H9 (cell line): ENCODE data around the gene FRMD1. TPM values are rescaled to one million over a fixed set of nuclear protein-coding genes. Genes with fewer than 3 reads are reported as not detected.
A peak's percentile ranks its signal among the peaks of the same experiment; 100 is the strongest.

ENCODE experiments used
- DNase-seq: peaks from one replicate; pipeline ENCODE4 v3.0.0-alpha.2; 2017
- H2AFZ ChIP-seq: one replicate; pipeline ENCODE4 v1.6.1; 2013; ENCODE audit warnings: mild to moderate bottlenecking, low read length, control low read depth, moderate library complexity
- H2AK5ac ChIP-seq: 2 replicates; pipeline ENCODE4 v1.6.1; 2013; ENCODE audit warnings: low read length, control low read depth, mixed read lengths; ENCODE audit not compliant: insufficient read length
- H2BK120ac ChIP-seq: one replicate; pipeline ENCODE4 v1.6.1; 2013; ENCODE audit warnings: low read depth, mild to moderate bottlenecking, low read length, control low read depth, inconsistent platforms; ENCODE audit not compliant: poor library complexity, severe bottlenecking
- H2BK12ac ChIP-seq: 2 replicates; pipeline ENCODE4 v1.6.1; 2013; ENCODE audit warnings: low read length, control low read depth, mixed read lengths, low read depth; ENCODE audit not compliant: insufficient read length
- H2BK15ac ChIP-seq: 2 replicates; pipeline ENCODE4 v1.6.1; 2013; ENCODE audit warnings: low read depth, low read length, control low read depth
- H2BK20ac ChIP-seq: one replicate; pipeline ENCODE4 v1.6.1; 2013; ENCODE audit warnings: low read depth, mild to moderate bottlenecking, low read length, control low read depth, inconsistent platforms; ENCODE audit not compliant: poor library complexity, severe bottlenecking
- H2BK5ac ChIP-seq: 2 replicates; pipeline ENCODE4 v1.6.1; 2013; ENCODE audit warnings: low read length, control low read depth, mixed read lengths; ENCODE audit not compliant: insufficient read length
- H3K14ac ChIP-seq: 2 replicates; pipeline ENCODE4 v1.6.1; 2013; ENCODE audit warnings: low read length, control low read depth; ENCODE audit not compliant: insufficient read depth
- H3K18ac ChIP-seq: 2 replicates; pipeline ENCODE4 v1.6.1; 2013; ENCODE audit warnings: low read depth, mild to moderate bottlenecking, mixed read lengths, low read length, control low read depth; ENCODE audit not compliant: insufficient read length
- H3K23ac ChIP-seq: 2 replicates; pipeline ENCODE4 v1.6.1; 2013; ENCODE audit warnings: low read length, control low read depth, mixed read lengths, low read depth; ENCODE audit not compliant: insufficient read length
- H3K23me2 ChIP-seq: 2 replicates; pipeline ENCODE4 v1.6.1; 2013; ENCODE audit warnings: low read depth, mild to moderate bottlenecking, mixed read lengths, low read length, control low read depth; ENCODE audit not compliant: insufficient read length, poor library complexity, severe bottlenecking
- H3K27ac ChIP-seq: 2 replicates; pipeline ENCODE4 v1.5.1; 2013; ENCODE audit warnings: low read length, control low read depth, mixed read lengths, low read depth; ENCODE audit not compliant: insufficient read length
- H3K27me3 ChIP-seq: 2 replicates; pipeline ENCODE4 v1.6.1; 2013; ENCODE audit warnings: low read length, control low read depth, inconsistent platforms; ENCODE audit not compliant: insufficient read depth
- H3K4ac ChIP-seq: 2 replicates; pipeline ENCODE4 v1.6.1; 2013; ENCODE audit warnings: low read depth, mild to moderate bottlenecking, control low read depth, inconsistent platforms, low read length, moderate library complexity
- H3K4me1 ChIP-seq: 2 replicates; pipeline ENCODE4 v1.6.1; 2013; ENCODE audit warnings: low read length, control low read depth, inconsistent platforms; ENCODE audit not compliant: insufficient read depth
- H3K4me2 ChIP-seq: 2 replicates; pipeline ENCODE4 v1.6.1; 2013; ENCODE audit warnings: low read length, control low read depth, mixed read lengths; ENCODE audit not compliant: insufficient read length, insufficient read depth
- H3K56ac ChIP-seq: 2 replicates; pipeline ENCODE4 v1.6.1; 2013; ENCODE audit warnings: low read depth, mild to moderate bottlenecking, mixed read lengths, low read length, control low read depth; ENCODE audit not compliant: insufficient read length
- H3K79me1 ChIP-seq: 2 replicates; pipeline ENCODE4 v1.6.1; 2013; ENCODE audit warnings: low read depth, mild to moderate bottlenecking, moderate library complexity, low read length, control low read depth, inconsistent platforms; ENCODE audit not compliant: insufficient read depth, poor library complexity, severe bottlenecking
- H3K79me2 ChIP-seq: 2 replicates; pipeline ENCODE4 v1.6.1; 2013; ENCODE audit warnings: low read length, control low read depth, inconsistent platforms; ENCODE audit not compliant: insufficient read depth
- H3K9ac ChIP-seq: 2 replicates; pipeline ENCODE4 v1.6.1; 2013; ENCODE audit warnings: low read length, control low read depth, mixed read lengths; ENCODE audit not compliant: insufficient read length; ENCODE audit errors: extremely low read depth
- H3K9me3 ChIP-seq: one replicate; pipeline ENCODE4 v1.6.1; 2013; ENCODE audit warnings: low read depth, low read length, inconsistent platforms; ENCODE audit not compliant: control insufficient read depth
- H3T11ph ChIP-seq: one replicate; pipeline ENCODE4 v1.6.1; 2013; ENCODE audit warnings: mild to moderate bottlenecking, low read length, control low read depth, inconsistent platforms
- H4K20me1 ChIP-seq: one replicate; pipeline ENCODE4 v1.6.1; 2013; ENCODE audit not compliant: control insufficient read depth, insufficient read length, insufficient read depth
- H4K5ac ChIP-seq: 2 replicates; pipeline ENCODE4 v1.6.1; 2013; ENCODE audit warnings: low read depth, mild to moderate bottlenecking, mixed read lengths, low read length, control low read depth; ENCODE audit not compliant: insufficient read length
- H4K8ac ChIP-seq: replicated peaks from 2 replicates; pipeline ENCODE4 v1.6.1; 2013; ENCODE audit warnings: low read length, control low read depth, mixed read lengths, low read depth; ENCODE audit not compliant: insufficient read length
- H4K91ac ChIP-seq: 2 replicates; pipeline ENCODE4 v1.6.1; 2013; ENCODE audit warnings: low read depth, mild to moderate bottlenecking, moderate library complexity, mixed read lengths, low read length, control low read depth; ENCODE audit not compliant: insufficient read length
- H3K27ac Mint-ChIP-seq, 3 experiments: 2 replicates in 2 of 3; 3 replicates in 1 of 3; pipeline ENCODE4 v1.8.0; 2020 to 2021; ENCODE audit warnings: mixed read lengths in 3 of 3, mild to moderate bottlenecking in 1 of 3, moderate library complexity in 1 of 3
- H3K27me3 Mint-ChIP-seq: 2 replicates; pipeline ENCODE4 v1.8.0; 2021; ENCODE audit warnings: low read depth, mild to moderate bottlenecking, moderate library complexity, mixed read lengths
- H3K36me3 Mint-ChIP-seq, 3 experiments: 2 replicates in 2 of 3; 3 replicates in 1 of 3; pipeline ENCODE4 v1.8.0; 2020 to 2021; ENCODE audit warnings: low read depth in 3 of 3, mixed read lengths in 3 of 3; ENCODE audit not compliant: insufficient read depth in 1 of 3
- H3K4me1 Mint-ChIP-seq, 2 experiments: 2 replicates each; pipeline ENCODE4 v1.8.0; 2020; ENCODE audit warnings: mixed read lengths in 2 of 2
- H3K4me3 Mint-ChIP-seq, 2 experiments: 2 replicates in 1 of 2; 3 replicates in 1 of 2; pipeline ENCODE4 v1.8.0; 2020 to 2021; ENCODE audit warnings: mild to moderate bottlenecking in 2 of 2, mixed read lengths in 2 of 2, moderate library complexity in 1 of 2
- H3K9me3 Mint-ChIP-seq, 2 experiments: 2 replicates in 1 of 2; 3 replicates in 1 of 2; pipeline ENCODE4 v1.8.0; 2020; ENCODE audit warnings: mild to moderate bottlenecking in 2 of 2, mixed read lengths in 2 of 2, moderate library complexity in 1 of 2
- CTCF ChIP-seq: fragments of 200-600 bp; sonication (generic); conservative IDR thresholded peaks from 3 replicates; pipeline ENCODE4 v1.8.0; 2021; ENCODE audit warnings: antibody characterized with exemption, mild to moderate bottlenecking
- WGBS: extraction: QIAGEN DNeasy Blood & Tissue Kit; methylation state at CpG from one replicate; pipeline ENCODE4 v1.1.7; 2013; ENCODE audit warnings: missing lambda C conversion rate, low lambda C conversion rate, mixed read lengths; ENCODE audit not compliant: insufficient read length; ENCODE audit errors: extremely low coverage; 5-methylcytosine and 5-hydroxymethylcytosine counted together
- total RNA-seq: library from RNA; stranded (reverse); gene quantifications from 2 replicates; pipeline ENCODE4 v1.2.1, GENCODE V29; 2021

The FRMD1 gene
- total RNA-seq, 1 experiment from 2014 or later: not detected

GRCh38 chr6:168122011-168122410 is 43.0 kb upstream of the FRMD1 start:
- WGBS: no CpG with 5 or more reads among the region's 14 CpGs
- no peaks in the 10 kb centered on the region for H3K23me2 ChIP-seq
- H3K56ac ChIP-seq: no peak overlapping the region
- H2BK5ac ChIP-seq: no peak overlapping the region
- no peak overlapping the region for H3K4me2 ChIP-seq
- H3K9me3 ChIP-seq: no peaks in the 10 kb centered on the region
- H4K8ac ChIP-seq: no peak overlapping the region
- Mint-ChIP-seq H3K4me3 (no peak overlapping the region), H3K27ac (no peak overlapping the region; a peak in 1 of 7 replicates), H3K36me3 (peaks cover 0 to 4% (median 3%) of the 10 kb centered on the region in 3 experiments; a peak in 2 of 7 replicates), H3K9me3 (peaks cover 3% of the 10 kb centered on the region in 2 experiments; a peak in 4 of 5 replicates), H3K4me1 (peaks cover 26 to 31% of the 10 kb centered on the region in 2 experiments), H3K27me3 (peaks cover 14% of the 10 kb centered on the region)
- H2AFZ ChIP-seq: no peak overlapping the region
- no peak overlapping the region for H2AK5ac ChIP-seq
- no peak overlapping the region for H3K27ac ChIP-seq
- no peak overlapping the region for H3K9ac ChIP-seq
- H3K23ac ChIP-seq: no peak overlapping the region
- no peak for TF ChIP-seq CTCF
- no peak overlapping the region for H3K18ac ChIP-seq
- H3K79me1 ChIP-seq: no peaks in the 10 kb centered on the region
- peak; percentile 25 for DNase-seq
- no peak overlapping the region for H3K4ac ChIP-seq
- H4K91ac ChIP-seq: no peak overlapping the region
- no peak overlapping the region for H4K5ac ChIP-seq
- no peak overlapping the region for H2BK20ac ChIP-seq
- H2BK15ac ChIP-seq: no peak overlapping the region
- H3K14ac ChIP-seq: no peak overlapping the region; the same call in 1 of the 2 replicates
- H3T11ph ChIP-seq: no peak overlapping the region
- no peaks in the 10 kb centered on the region for H3K27me3 ChIP-seq
- H2BK120ac ChIP-seq: no peak overlapping the region
- H3K79me2 ChIP-seq: no peaks in the 10 kb centered on the region
- H3K4me1 ChIP-seq: no peaks in the 10 kb centered on the region
- H4K20me1 ChIP-seq: no peaks in the 10 kb centered on the region
- no peak overlapping the region for H2BK12ac ChIP-seq
